Activated T-cell treated with anti-CD3 and anti-CD28 coated beads, Interleukin-2, amount 50 U/mL, for 1 hour (primary cell): ENCODE data around the gene BACH2.

Source experiments
- DNase-seq: peaks from one replicate; pipeline ENCODE4 v3.0.0-alpha.2; 2020

BACH2 gene

GRCh38 chr6:90237350-90237990 lies 59.2 kb downstream of the BACH2 start:
- DNase-seq: no peak

- peak; percentile 76 for DNase-seq
Observed at GRCh38 chr6:90233994-90234393, 62.6 kb downstream of the BACH2 start.

DNA sequence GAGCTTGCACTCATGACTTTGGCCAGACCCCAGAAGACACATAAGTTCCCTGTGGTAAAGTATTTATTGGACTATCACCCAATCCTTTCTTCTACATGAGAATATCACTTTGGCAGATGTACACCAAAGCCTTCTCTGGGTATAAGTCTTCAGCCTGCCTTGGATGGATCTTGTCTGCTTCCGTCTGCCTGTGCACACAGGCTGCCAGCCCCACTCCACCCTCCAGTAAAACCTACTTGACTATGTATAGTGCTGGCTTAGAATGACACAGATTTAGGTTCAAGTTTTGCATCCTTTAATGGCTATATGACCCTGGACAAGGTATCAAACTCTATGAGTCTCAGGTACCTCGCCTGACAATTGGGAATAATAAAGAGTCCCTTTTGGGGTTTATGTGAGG lies 63.4 kb downstream of the BACH2 start:
- no peak for DNase-seq

- no peak for DNase-seq
Observed at GRCh38 chr6:90231798-90232197, 64.8 kb downstream of the BACH2 start.

GRCh38 chr6:90231308-90231707 lies 65.3 kb downstream of the BACH2 start:
- DNase-seq: no peak

DNA sequence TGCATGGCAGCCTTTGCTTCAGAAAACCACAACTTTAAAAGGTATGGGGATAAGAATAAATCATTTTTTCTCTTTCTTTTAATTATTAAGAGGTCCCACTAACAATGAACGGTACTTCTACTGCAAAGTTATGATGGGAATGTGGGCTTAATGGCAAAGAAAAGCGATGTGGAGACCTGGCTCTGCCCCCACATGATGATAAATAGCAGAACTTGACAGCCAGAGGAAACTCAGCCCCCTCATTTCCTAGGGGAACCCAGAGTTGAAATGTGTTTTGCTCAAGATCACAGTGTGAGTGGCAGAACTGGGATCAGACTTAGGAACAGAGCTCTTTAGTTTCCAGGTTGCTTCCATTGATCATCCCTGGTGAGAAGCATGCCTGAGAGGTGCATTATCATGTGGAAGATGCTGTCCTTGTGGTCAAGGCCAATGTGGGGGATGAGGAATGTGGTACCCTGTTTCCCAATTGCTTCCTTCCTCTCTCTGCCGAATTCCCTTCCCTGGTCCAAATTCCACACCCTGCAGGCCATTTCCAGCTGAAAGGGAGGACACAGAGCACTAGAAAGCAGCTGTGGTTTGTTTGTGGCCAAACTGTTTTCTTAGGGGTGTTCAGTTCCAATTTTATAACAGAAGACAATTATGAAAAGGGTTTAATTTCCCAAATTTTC lies 66.0 kb downstream of the BACH2 start:
- DNase-seq: no peak

DNA sequence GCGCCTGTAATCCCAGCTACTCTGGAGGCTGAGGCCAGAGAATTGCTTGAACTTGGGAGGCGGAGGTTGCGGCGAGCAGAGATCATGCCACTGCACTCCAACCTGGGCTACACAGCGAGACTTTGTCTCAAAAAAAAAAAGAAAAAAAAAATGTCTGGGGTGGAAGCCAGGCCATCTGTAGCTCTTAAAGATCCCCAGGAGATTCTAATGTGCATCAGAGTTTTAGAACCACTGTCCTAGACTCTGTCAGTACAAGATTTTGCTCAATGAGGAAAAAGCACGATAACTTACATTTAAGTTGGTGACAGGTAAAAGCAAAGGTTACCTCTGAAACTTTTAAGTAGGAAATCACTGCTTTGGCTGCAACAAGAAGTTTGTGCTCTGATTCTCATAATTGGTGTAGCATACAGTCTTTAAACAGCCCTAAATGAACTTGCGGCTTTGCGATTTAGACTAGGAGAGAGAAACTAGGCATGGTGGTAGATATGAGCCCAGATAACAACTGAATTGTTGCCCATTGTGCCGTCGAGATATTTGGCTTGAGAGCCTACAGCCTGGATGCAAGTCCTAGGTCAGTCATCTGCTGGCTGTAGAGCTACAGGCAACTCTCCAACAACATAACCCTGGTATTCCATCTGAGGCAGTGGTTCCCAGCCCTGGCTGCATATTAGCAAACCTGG lies 67.2 kb downstream of the BACH2 start:
- DNase-seq: no peak

GRCh38 chr6:90227673-90228072 lies 69.0 kb downstream of the BACH2 start:
- no peak for DNase-seq

- DNase-seq: no peak
Observed at GRCh38 chr6:90227213-90227612, 69.4 kb downstream of the BACH2 start.

DNA sequence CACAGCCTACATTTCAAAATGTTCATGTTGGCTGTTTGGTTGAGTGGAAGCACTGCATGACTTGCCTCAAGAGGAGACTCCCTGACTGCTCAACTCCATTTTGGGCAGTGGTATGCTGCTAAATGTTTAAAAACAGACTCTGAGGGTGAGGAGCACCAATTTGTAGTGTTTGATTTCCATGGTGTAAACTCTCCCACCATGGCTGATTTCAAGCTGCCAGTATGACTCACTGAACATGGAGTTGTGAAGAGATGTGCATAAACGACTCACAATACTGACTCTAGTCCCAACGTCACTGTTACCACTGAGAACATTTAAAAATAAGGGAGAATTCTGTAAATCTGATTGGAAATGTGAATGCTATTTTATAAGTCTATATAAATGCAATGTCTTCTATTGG lies 70.4 kb downstream of the BACH2 start:
- no peak for DNase-seq

- DNase-seq: no peak
Observed at GRCh38 chr6:90224196-90224595, 72.4 kb downstream of the BACH2 start.

DNA sequence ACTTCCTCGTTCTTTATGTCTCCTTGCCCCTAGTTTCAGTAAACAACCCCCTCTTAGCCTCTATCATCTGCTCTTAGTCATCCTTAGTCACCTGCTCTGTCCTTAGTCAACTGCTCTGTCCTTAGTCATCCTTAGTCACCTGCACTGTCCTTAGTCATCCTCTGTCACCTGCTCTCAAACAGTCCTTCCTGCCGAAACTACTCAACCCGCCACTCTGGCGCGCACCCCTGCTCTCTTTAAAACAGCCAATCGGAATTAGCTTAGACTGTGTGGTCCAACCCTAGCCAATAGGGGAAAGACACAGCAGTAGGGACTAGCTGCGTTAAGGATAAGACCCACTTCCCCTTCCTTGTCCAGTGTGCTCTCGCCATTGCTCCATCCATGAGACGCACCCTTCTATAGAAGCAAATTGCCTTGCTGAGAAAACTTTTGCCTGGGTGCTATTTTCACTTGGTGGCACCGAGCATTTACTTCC lies 73.9 kb downstream of the BACH2 start:
- DNase-seq: no peak

DNA sequence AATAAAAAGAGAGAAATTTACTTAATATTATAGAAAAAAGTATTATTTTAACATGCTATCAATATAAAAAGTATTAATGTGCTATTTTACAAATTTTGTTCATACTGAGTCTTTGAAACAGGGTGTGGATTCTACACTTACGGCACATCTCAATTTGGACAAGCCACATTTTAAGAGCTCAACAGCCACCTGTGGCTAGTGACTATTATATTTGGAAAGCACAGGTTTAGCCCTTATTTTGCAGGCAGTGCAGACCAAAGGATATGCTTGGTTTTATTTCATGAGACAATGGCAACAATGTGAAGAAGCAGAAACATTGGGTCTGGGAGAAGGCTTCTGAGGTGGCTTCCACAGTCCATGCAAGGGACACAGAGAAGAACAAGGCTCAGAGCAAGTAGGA lies 74.6 kb downstream of the BACH2 start:
- DNase-seq: no peak

DNA sequence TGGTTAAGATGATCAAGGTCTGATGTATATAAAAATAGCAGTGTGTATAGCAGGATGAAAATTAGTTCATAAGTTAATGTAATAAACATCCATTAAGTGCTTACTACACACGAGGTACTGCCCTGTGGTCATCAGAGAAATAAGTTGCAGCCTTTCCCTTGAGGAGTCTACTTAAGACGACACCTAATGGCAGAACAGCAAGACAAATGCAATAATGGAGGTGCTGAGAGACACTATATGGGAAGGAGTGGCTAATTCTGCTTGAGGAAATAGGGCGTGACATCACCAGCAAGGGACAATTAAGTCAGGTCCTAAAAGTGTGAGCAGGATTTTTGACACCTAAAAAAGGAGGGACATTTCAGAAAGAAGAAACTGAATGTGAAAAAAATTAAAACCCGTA lies 75.2 kb downstream of the BACH2 start:
- DNase-seq: no peak

GRCh38 chr6:90220273-90220672 lies 76.4 kb downstream of the BACH2 start:
- no peak for DNase-seq

- no peak for DNase-seq
Observed at GRCh38 chr6:90219209-90219985, 77.2 kb downstream of the BACH2 start.

DNA sequence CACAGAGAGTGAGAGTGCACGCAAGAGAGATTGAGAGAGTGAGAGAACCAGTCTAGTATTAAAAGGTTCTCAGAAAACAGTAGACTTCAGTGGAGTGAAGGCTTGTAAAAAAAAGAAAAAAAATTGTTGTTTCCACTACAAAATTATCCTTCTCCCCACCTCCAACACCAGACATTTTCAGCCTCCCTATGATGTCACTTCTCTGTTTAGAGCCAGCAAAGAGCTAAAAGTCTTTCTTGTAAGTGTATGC lies 77.8 kb downstream of the BACH2 start:
- DNase-seq: no peak

- DNase-seq: no peak
Observed at GRCh38 chr6:90217506-90218127, 79.0 kb downstream of the BACH2 start.

GRCh38 chr6:90216072-90216977 lies 80.3 kb downstream of the BACH2 start:
- peak; percentile 58 for DNase-seq

DNA sequence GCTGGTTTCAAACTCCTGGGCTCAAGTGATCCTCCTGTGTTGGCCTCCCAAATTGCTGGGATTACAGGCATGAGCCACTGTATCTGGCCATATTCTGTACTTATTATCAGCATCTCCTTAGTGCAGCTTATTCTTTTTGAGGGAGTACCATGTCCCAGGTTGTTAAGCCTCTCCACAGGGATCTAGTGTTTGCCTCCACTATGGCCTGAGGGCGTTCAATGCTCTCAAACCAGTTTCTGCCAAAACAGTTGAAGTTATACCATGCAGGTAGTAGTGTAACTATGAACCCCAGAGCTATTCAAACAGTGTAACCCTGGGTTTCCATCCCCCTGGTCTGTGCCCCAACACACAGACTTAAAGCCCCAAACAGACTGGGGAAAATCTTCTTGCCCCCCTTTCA lies 81.7 kb downstream of the BACH2 start:
- DNase-seq: no peak

- DNase-seq: no peak
Observed at GRCh38 chr6:90214461-90214860, 82.2 kb downstream of the BACH2 start.

DNA sequence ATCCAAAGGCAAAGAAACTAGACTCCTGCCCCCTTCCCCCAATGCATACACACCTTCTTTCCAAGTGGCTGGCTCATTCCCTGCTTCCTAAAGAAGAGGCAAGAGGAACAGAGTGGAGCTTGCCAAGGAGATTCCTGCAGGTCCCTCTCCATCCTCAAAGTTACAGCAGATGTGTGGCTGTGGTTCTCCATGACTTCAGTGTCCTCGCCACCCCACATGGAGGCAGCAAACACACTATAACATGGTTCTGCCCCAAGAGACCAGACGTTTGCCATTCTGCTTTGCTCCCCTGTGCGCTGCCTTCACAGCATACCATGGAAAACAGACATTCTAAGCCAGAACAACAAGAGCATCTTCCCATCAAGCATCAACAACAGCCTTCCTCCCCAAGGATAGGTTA lies 84.4 kb downstream of the BACH2 start:
- no peak for DNase-seq
